Stimulated activated CD4-positive, alpha-beta T cell treated with anti-CD3 and anti-CD28 coated beads, Interleukin-15, amount 100 ng/mL, for 48 hours (primary cell): ENCODE results near the gene COG8.
"Not testable (repeated sequence)": the region's sequence is repeated elsewhere in the genome, so short reads cannot be mapped to it uniquely, and the experiment has no call there.

ENCODE experiments used
- DNase-seq, 2 donors: peaks; one replicate each; pipeline ENCODE4 v3.0.0-alpha.2; 2020; ENCODE audit warnings: low read depth in 2 of 2

The COG8 gene

GRCh38 chr16:69339289-69340094 lies at the start of gene COG8, which contains the start of gene NIP7:
Gene COG8, minus strand, starts transcription at chr16:69339564. Its CDS starts 12 bp downstream, at chr16:69339552.
Gene NIP7, plus strand, starts transcription at chr16:69339772. Its CDS starts 58 bp downstream, at chr16:69339830.
- DNase-seq: peak; percentile 89 to 90

GRCh38 chr16:69386596-69386995 lies 47.2 kb upstream of the COG8 start:
- DNase-seq: no peak

GRCh38 chr16:69384974-69385373 lies 45.6 kb upstream of the COG8 start:
- DNase-seq: no peak

GRCh38 chr16:69382421-69382820 lies 43.1 kb upstream of the COG8 start:
- no peak for DNase-seq

GRCh38 chr16:69381231-69381630 lies 41.9 kb upstream of the COG8 start:
- DNase-seq: no peak

- DNase-seq: no peak
These were observed 39.4 kb upstream of the COG8 start for GRCh38 chr16:69378760-69379159.

- DNase-seq: no peak
These were observed 38.7 kb upstream of the COG8 start for GRCh38 chr16:69378036-69378435.

GRCh38 chr16:69376393-69377059 lies 37.2 kb upstream of the COG8 start:
- no peak for DNase-seq

- no peak for DNase-seq
These were observed 33.7 kb upstream of the COG8 start for GRCh38 chr16:69373019-69373418.

GRCh38 chr16:69371564-69371963 lies 32.2 kb upstream of the COG8 start:
- no peak for DNase-seq

GRCh38 chr16:69368866-69369265 lies 29.5 kb upstream of the COG8 start:
- DNase-seq: no peak

- no peak for DNase-seq
These were observed 28.6 kb upstream of the COG8 start for GRCh38 chr16:69367980-69368379.

GRCh38 chr16:69366431-69366830 lies 27.1 kb upstream of the COG8 start:
- no peak for DNase-seq

- no peak for DNase-seq
These were observed 26.5 kb upstream of the COG8 start for GRCh38 chr16:69365901-69366300.

GRCh38 chr16:69364088-69364487 lies 24.7 kb upstream of the COG8 start:
- no peak for DNase-seq

GRCh38 chr16:69363281-69363717 lies 23.9 kb upstream of the COG8 start:
- no peak for DNase-seq

- DNase-seq: not testable (repeated sequence)
These were observed 20.7 kb upstream of the COG8 start for GRCh38 chr16:69360070-69360469.

- DNase-seq: no peak
These were observed 12.1 kb upstream of the COG8 start, which contains the start of gene TMED6 for GRCh38 chr16:69351309-69352027. Gene TMED6, minus strand, starts transcription at chr16:69351786. Its CDS starts 33 bp downstream, at chr16:69351753.

- no peak for DNase-seq
These were observed 11.3 kb upstream of the COG8 start for GRCh38 chr16:69350536-69351133.

- no peak for DNase-seq
These were observed 10.2 kb upstream of the COG8 start for GRCh38 chr16:69349536-69349935.

GRCh38 chr16:69348222-69348621 lies 8.9 kb upstream of the COG8 start:
- no peak for DNase-seq

GRCh38 chr16:69346683-69347082 lies 7.3 kb upstream of the COG8 start:
- DNase-seq: no peak
